Sigmoid colon (tissue), 7 donors: ENCODE results near the gene PCDHA1. TPM values are rescaled to one million over a fixed set of nuclear protein-coding genes. Genes with fewer than 3 reads are reported as not detected.

ENCODE experiments used
- DNase-seq: peaks from one replicate; pipeline ENCODE4 v3.0.0-alpha.2; 2019
- H3K27ac ChIP-seq, 4 donors: fragments of 200-600 bp; sonication (generic); one replicate each; pipeline ENCODE4 v1.5.1; 2016 to 2019; ENCODE audit warnings: mild to moderate bottlenecking in 1 of 4
- H3K27me3 ChIP-seq, 3 donors: fragments of 200-600 bp; sonication (generic); one replicate each; pipeline ENCODE4 v1.5.1; 2019; ENCODE audit warnings: mild to moderate bottlenecking in 1 of 3
- H3K36me3 ChIP-seq, 4 donors: fragments of 200-600 bp; sonication (generic); one replicate each; pipeline ENCODE4 v1.5.1; 2016 to 2019
- H3K4me1 ChIP-seq, 4 donors: fragments of 200-600 bp; sonication (generic); one replicate each; pipeline ENCODE4 v1.5.1; 2017 to 2019
- H3K4me3 ChIP-seq, 4 donors: fragments of 200-600 bp; sonication (generic); one replicate each; pipeline ENCODE4 v1.5.1; 2017 to 2019; ENCODE audit warnings: mild to moderate bottlenecking in 2 of 4, moderate library complexity in 1 of 4
- H3K9me3 ChIP-seq, 4 donors: fragments of 200-600 bp in 3 of 4; sonication (generic) in 3 of 4; one replicate each; pipeline versions ENCODE4 v1.5.1 to v1.6.1; 2013 to 2019
- CTCF ChIP-seq, 4 experiments: fragments of 450-650 bp in 3 of 4; fragments of 200-600 bp in 1 of 4; IDR thresholded peaks; one replicate each; pipeline ENCODE4 v1.5.1; 2016 to 2019; ENCODE audit warnings: antibody characterized with exemption in 4 of 4, mild to moderate bottlenecking in 3 of 4, moderate library complexity in 2 of 4
- EP300 ChIP-seq, 4 donors: sonication (generic); formaldehyde crosslinking; IDR thresholded peaks; one replicate each; pipeline ENCODE4 v1.6.1; 2017; ENCODE audit warnings: antibody characterized with exemption in 4 of 4
- POLR2A ChIP-seq, 2 donors: fragments of 450-650 bp; IDR thresholded peaks; one replicate each; pipeline ENCODE4 v1.6.1; 2016; ENCODE audit warnings: antibody characterized with exemption in 2 of 2, mild to moderate bottlenecking in 2 of 2, moderate library complexity in 2 of 2
- POLR2AphosphoS5 ChIP-seq, 4 donors: sonication (generic); formaldehyde crosslinking; IDR thresholded peaks; one replicate each; pipeline ENCODE4 v1.6.1; 2017; ENCODE audit warnings: antibody characterized with exemption in 4 of 4
- WGBS, 2 donors: extraction: QIAGEN DNeasy Blood & Tissue Kit; methylation state at CpG; one replicate each; pipeline ENCODE4 v1.1.7; 2013; 5-methylcytosine and 5-hydroxymethylcytosine counted together
- intact Hi-C: fragments of 100-400 bp; cut with DNase I; formaldehyde crosslinking; loops from one replicate; pipeline ENCODE4 v1.15.1; 2023
- polyA plus RNA-seq, 3 donors: library from polyadenylated mRNA; stranded (reverse); fragments of 200-250 nt; gene quantifications; one replicate each; pipeline ENCODE4 v1.2.3, GENCODE V29; 2013
- total RNA-seq, 4 donors: library from RNA; depleted of rRNA; stranded (reverse); fragments of >200 nt; gene quantifications; one replicate each; pipeline ENCODE4 v1.1.0, GENCODE V29; 2016
- donor health status: healthy with polysubstance abuse.
- donor health status: Bipolar disorder and iron deficiency.
- donor health status: healthy.

Gene PCDHA1
- total and polyA plus RNA-seq, 7 donors: 0.10 TPM; not detected in 6

- 51 to 81% methylated on average over 79 of the region's 79 CpGs for WGBS, 2 donors
- Histone ChIP-seq H3K4me3 (no peak overlapping the region), H3K36me3 (no peaks in the 10 kb centered on the region), H3K9me3 (peaks cover 11 to 20% (median 20%) of the 10 kb centered on the region in 4 donors), H3K27me3 (peaks cover 0 to 50% (median 7%) of the 10 kb centered on the region in 3 donors), H3K27ac (no peak overlapping the region), H3K4me1 (no peaks in the 10 kb centered on the region)
- TF ChIP-seq CTCF (IDR thresholded peaks at IDR 0.05) (no peak), POLR2AphosphoS5 (IDR thresholded peaks at IDR 0.05) (no peak), POLR2A (IDR thresholded peaks at IDR 0.05) (no peak), EP300 (IDR thresholded peaks at IDR 0.05) (no peak)
- DNase-seq: no peak
- intact Hi-C loops: loop anchor here (5.0 kb wide), 1 partner anchor 158 kb away; no protein-coding TSS in a partner anchor
Observed at GRCh38 chr5:140883927-140884697, 98.2 kb downstream of the PCDHA1 start.

GRCh38 chr5:140916325-140916724 is 130.4 kb downstream of the PCDHA1 start:
- Histone ChIP-seq H3K27me3 (peaks cover 0 to 3% (median 0%) of the 10 kb centered on the region in 3 donors), H3K4me1 (no peaks in the 10 kb centered on the region), H3K9me3 (peaks cover 0 to 2% (median 0%) of the 10 kb centered on the region in 4 donors), H3K36me3 (no peaks in the 10 kb centered on the region), H3K27ac (no peak overlapping the region), H3K4me3 (no peak overlapping the region)
- no peak for TF ChIP-seq CTCF (IDR thresholded peaks at IDR 0.05)
- TF ChIP-seq POLR2AphosphoS5 (IDR thresholded peaks at IDR 0.05): no peak
- no peak for TF ChIP-seq EP300 (IDR thresholded peaks at IDR 0.05)
- TF ChIP-seq POLR2A (IDR thresholded peaks at IDR 0.05): no peak
- WGBS, 2 donors: 79 to 80% methylated on average over 1 of the region's 1 CpG
- DNase-seq: no peak
- intact Hi-C loops: no loop called here

- Histone ChIP-seq H3K9me3 (peaks cover 0 to 2% (median 0%) of the 10 kb centered on the region in 4 donors), H3K36me3 (no peaks in the 10 kb centered on the region), H3K27ac (no peak overlapping the region), H3K4me1 (peaks cover 0 to 20% (median 15%) of the 10 kb centered on the region in 4 donors), H3K27me3 (peaks cover 0 to 33% (median 15%) of the 10 kb centered on the region in 3 donors), H3K4me3 (no peak overlapping the region)
- no peak for DNase-seq
- WGBS, 2 donors: 64 to 70% methylated on average over 4 of the region's 4 CpGs
- no peak for TF ChIP-seq POLR2AphosphoS5 (IDR thresholded peaks at IDR 0.05)
- TF ChIP-seq CTCF (IDR thresholded peaks at IDR 0.05): no peak
- no peak for TF ChIP-seq EP300 (IDR thresholded peaks at IDR 0.05)
- TF ChIP-seq POLR2A (IDR thresholded peaks at IDR 0.05): no peak
- intact Hi-C loops: no loop called here
Observed at GRCh38 chr5:140923601-140924000, 137.7 kb downstream of the PCDHA1 start.

GRCh38 chr5:140925806-140926442 is 140.0 kb downstream of the PCDHA1 start, which contains the start of gene PCDHAC1:
Gene PCDHAC1 (plus strand): TSS chr5:140926299. CDS start chr5:140926893, 594 bp downstream.
- no peak for DNase-seq
- Histone ChIP-seq H3K9me3 (no peaks in the 10 kb centered on the region), H3K27me3 (peaks cover 0 to 49% (median 22%) of the 10 kb centered on the region in 3 donors), H3K4me3 (peak within 1 kb of the TSS; percentile 27 to 55 (median 46)), H3K36me3 (no peaks in the 10 kb centered on the region), H3K27ac (peak within 1 kb of the TSS in 2 of 4 donors; percentile 49 to 75), H3K4me1 (peaks cover 0 to 20% (median 15%) of the 10 kb centered on the region in 4 donors)
- TF ChIP-seq CTCF (IDR thresholded peaks at IDR 0.05): no peak
- no peak for TF ChIP-seq POLR2AphosphoS5 (IDR thresholded peaks at IDR 0.05)
- TF ChIP-seq EP300 (IDR thresholded peaks at IDR 0.05): no peak
- TF ChIP-seq POLR2A (IDR thresholded peaks at IDR 0.05): no peak
- intact Hi-C loops: loop anchor here (2.0 kb wide), 1 partner anchor 115 kb away; no protein-coding TSS in a partner anchor
- WGBS, 2 donors: 6 to 18% methylated on average over 41 of the region's 41 CpGs
